K562 (cell line): Measurements from ENCODE around the gene DARS1.
"Not testable (repeated sequence)": the region's sequence is repeated elsewhere in the genome, so short reads cannot be mapped to it uniquely, and the experiment has no call there.

ENCODE experiments used
- CTCF ChIP-seq, 3 experiments: IDR thresholded peaks in 2 of 3; conservative IDR thresholded peaks in 1 of 3; 2 replicates each; pipeline ENCODE4 v1.5.1; 2011 to 2012; ENCODE audit warnings: low read length in 3 of 3, mild to moderate bottlenecking in 3 of 3, control low read depth in 2 of 3, improper control_type of control experiment in 1 of 3, inconsistent platforms in 1 of 3, low read depth in 1 of 3, mixed read lengths in 1 of 3, moderate library complexity in 1 of 3; ENCODE audit not compliant: insufficient read depth in 2 of 3
- ELF2 ChIP-seq: fragments of 250-450 bp; sonication (Bioruptor Pico); IDR thresholded peaks from 2 replicates; pipeline ENCODE4 v1.5.0; 2021; ENCODE audit warnings: mild to moderate bottlenecking
- GMEB1 ChIP-seq: fragments of 250-450 bp; sonication (Bioruptor Pico); IDR thresholded peaks from 2 replicates; pipeline ENCODE4 v1.4.0; 2020; ENCODE audit warnings: mild to moderate bottlenecking
- GTF2F1 ChIP-seq: IDR thresholded peaks from 2 replicates; pipeline ENCODE4 v1.6.1; 2011; ENCODE audit warnings: low read depth, low read length, improper control_type of control experiment
- NFRKB ChIP-seq: fragments of 450-650 bp; IDR thresholded peaks from 2 replicates; pipeline ENCODE4 v1.6.1; 2016; ENCODE audit warnings: low read depth
- PCBP2 ChIP-seq: fragments of 200-400 bp; formaldehyde crosslinking; IDR thresholded peaks from 2 replicates; pipeline ENCODE4 v1.6.1; 2018; ENCODE audit warnings: low read length, low read depth, mild to moderate bottlenecking, moderate library complexity; ENCODE audit not compliant: poor library complexity, severe bottlenecking
- POLR2AphosphoS5 ChIP-seq: IDR thresholded peaks from 2 replicates; pipeline ENCODE4 v1.6.1; 2011; ENCODE audit warnings: mild to moderate bottlenecking, low read depth, low read length, moderate library complexity; ENCODE audit not compliant: control insufficient read depth, insufficient read depth
- RFX5 ChIP-seq: IDR thresholded peaks from 2 replicates; pipeline ENCODE4 v1.6.1; 2011; ENCODE audit warnings: low read depth, mild to moderate bottlenecking, improper control_type of control experiment, low read length
- SIN3A ChIP-seq, 2 experiments: fragments of 150-350 bp in 1 of 2; IDR thresholded peaks; 2 replicates each; pipeline ENCODE4 v1.6.1; 2011 to 2016; ENCODE audit warnings: borderline replicate concordance in 2 of 2, low read depth in 2 of 2, low read length in 2 of 2, mild to moderate bottlenecking in 2 of 2, moderate library complexity in 2 of 2; ENCODE audit not compliant: control insufficient read depth in 1 of 2
- SIN3B ChIP-seq: fragments of 450-650 bp; IDR thresholded peaks from 2 replicates; pipeline ENCODE4 v1.6.1; 2017; ENCODE audit warnings: low read depth, mild to moderate bottlenecking, moderate library complexity
- SP1 ChIP-seq: sonication (generic); formaldehyde crosslinking; IDR thresholded peaks from 2 replicates; pipeline ENCODE4 v1.8.1; 2022; ENCODE audit warnings: mild to moderate bottlenecking, missing genetic modification reagents
- ZBTB2 ChIP-seq: fragments of 450-650 bp; IDR thresholded peaks from 2 replicates; pipeline ENCODE4 v1.6.1; 2016; ENCODE audit warnings: antibody characterized with exemption
- ZNF740 ChIP-seq, 3 experiments: fragments of 200-800 bp in 1 of 3; sonication (Bioruptor generic) in 1 of 3; sonication (generic) in 1 of 3; formaldehyde crosslinking in 1 of 3; IDR thresholded peaks; 2 replicates each; pipeline versions ENCODE4 v1.6.1 to v1.8.0; 2016 to 2022; ENCODE audit warnings: mild to moderate bottlenecking in 2 of 3, missing compliant biosample characterization in 2 of 3, missing genetic modification characterization in 2 of 3, missing genetic modification reagents in 1 of 3
- TF ChIP-seq, protein P1 (sequence below), 3 experiments: fragments of 200-800 bp in 1 of 3; fragments of 250-450 bp in 1 of 3; fragments of 450-650 bp in 1 of 3; sonication (Bioruptor Pico) in 1 of 3; sonication (Bioruptor generic) in 1 of 3; formaldehyde crosslinking in 1 of 3; IDR thresholded peaks; 2 replicates each; pipeline versions ENCODE4 v1.6.1 to v1.8.0; 2016 to 2022; ENCODE audit warnings: mild to moderate bottlenecking in 2 of 3, missing genetic modification characterization in 2 of 3, missing compliant biosample characterization in 1 of 3, moderate library complexity in 1 of 3

DNA sequence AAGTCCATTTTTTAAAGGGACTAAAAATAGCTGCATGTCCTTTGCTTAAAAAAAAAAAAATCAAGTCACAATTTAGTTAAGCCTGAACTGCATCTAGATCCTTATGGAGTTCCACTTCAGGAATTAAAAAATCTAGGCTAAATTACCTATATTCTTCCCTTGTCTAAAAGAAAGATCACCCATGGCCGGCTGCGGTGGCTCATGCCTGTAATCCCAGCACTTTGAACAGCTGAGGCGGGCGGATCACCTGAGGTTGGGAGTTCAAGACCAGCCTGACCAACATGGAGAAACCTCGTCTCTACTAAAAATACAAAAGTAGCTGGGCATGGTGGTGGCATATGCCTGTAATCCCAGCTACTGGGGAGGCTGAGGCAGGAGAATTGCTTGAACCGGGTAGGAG lies 26.5 kb downstream of the DARS1 start:
- not testable (repeated sequence) for TF ChIP-seq GMEB1 (CRISPR knock-in tag); SP1; GTF2F1; POLR2AphosphoS5; NFRKB; ELF2; ZNF740 (CRISPR knock-in tag; IDR thresholded peaks at IDR 0.05); ZNF740 (tag; IDR thresholded peaks at IDR 0.05); SIN3A (IDR thresholded peaks at IDR 0.05; ENCODE audit: borderline replicate concordance in 2 of 2, control insufficient read depth in 1 of 2, low read depth in 2 of 2, low read length in 2 of 2); CTCF (IDR thresholded peaks at IDR 0.05 in 2 of 3, conservative IDR thresholded peaks at IDR 0.05 in 1 of 3; ENCODE audit: insufficient read depth in 2 of 3, low read depth in 1 of 3, low read length in 3 of 3); PCBP2; ZBTB2; RFX5; SIN3B
- TF ChIP-seq, protein P1, sequence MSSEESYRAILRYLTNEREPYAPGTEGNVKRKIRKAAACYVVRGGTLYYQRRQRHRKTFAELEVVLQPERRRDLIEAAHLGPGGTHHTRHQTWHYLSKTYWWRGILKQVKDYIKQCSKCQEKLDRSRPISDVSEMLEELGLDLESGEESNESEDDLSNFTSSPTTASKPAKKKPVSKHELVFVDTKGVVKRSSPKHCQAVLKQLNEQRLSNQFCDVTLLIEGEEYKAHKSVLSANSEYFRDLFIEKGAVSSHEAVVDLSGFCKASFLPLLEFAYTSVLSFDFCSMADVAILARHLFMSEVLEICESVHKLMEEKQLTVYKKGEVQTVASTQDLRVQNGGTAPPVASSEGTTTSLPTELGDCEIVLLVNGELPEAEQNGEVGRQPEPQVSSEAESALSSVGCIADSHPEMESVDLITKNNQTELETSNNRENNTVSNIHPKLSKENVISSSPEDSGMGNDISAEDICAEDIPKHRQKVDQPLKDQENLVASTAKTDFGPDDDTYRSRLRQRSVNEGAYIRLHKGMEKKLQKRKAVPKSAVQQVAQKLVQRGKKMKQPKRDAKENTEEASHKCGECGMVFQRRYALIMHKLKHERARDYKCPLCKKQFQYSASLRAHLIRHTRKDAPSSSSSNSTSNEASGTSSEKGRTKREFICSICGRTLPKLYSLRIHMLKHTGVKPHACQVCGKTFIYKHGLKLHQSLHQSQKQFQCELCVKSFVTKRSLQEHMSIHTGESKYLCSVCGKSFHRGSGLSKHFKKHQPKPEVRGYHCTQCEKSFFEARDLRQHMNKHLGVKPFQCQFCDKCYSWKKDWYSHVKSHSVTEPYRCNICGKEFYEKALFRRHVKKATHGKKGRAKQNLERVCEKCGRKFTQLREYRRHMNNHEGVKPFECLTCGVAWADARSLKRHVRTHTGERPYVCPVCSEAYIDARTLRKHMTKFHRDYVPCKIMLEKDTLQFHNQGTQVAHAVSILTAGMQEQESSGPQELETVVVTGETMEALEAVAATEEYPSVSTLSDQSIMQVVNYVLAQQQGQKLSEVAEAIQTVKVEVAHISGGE (CRISPR knock-in tag; IDR thresholded peaks at IDR 0.05), result not testable (repeated sequence)
